H9 (cell line): ENCODE measurements around the gene CHEK1. TPM values are rescaled to one million over a fixed set of nuclear protein-coding genes. Genes with fewer than 3 reads are reported as not detected.

Source experiments
- DNase-seq: peaks from one replicate; pipeline ENCODE4 v3.0.0-alpha.2; 2017
- H2AFZ ChIP-seq: one replicate; pipeline ENCODE4 v1.6.1; 2013; ENCODE audit warnings: mild to moderate bottlenecking, low read length, control low read depth, moderate library complexity
- H2AK5ac ChIP-seq: 2 replicates; pipeline ENCODE4 v1.6.1; 2013; ENCODE audit warnings: low read length, control low read depth, mixed read lengths; ENCODE audit not compliant: insufficient read length
- H2BK120ac ChIP-seq: one replicate; pipeline ENCODE4 v1.6.1; 2013; ENCODE audit warnings: low read depth, mild to moderate bottlenecking, low read length, control low read depth, inconsistent platforms; ENCODE audit not compliant: poor library complexity, severe bottlenecking
- H2BK12ac ChIP-seq: 2 replicates; pipeline ENCODE4 v1.6.1; 2013; ENCODE audit warnings: low read length, control low read depth, mixed read lengths, low read depth; ENCODE audit not compliant: insufficient read length
- H2BK15ac ChIP-seq: 2 replicates; pipeline ENCODE4 v1.6.1; 2013; ENCODE audit warnings: low read depth, low read length, control low read depth
- H2BK20ac ChIP-seq: one replicate; pipeline ENCODE4 v1.6.1; 2013; ENCODE audit warnings: low read depth, mild to moderate bottlenecking, low read length, control low read depth, inconsistent platforms; ENCODE audit not compliant: poor library complexity, severe bottlenecking
- H2BK5ac ChIP-seq: 2 replicates; pipeline ENCODE4 v1.6.1; 2013; ENCODE audit warnings: low read length, control low read depth, mixed read lengths; ENCODE audit not compliant: insufficient read length
- H3K14ac ChIP-seq: 2 replicates; pipeline ENCODE4 v1.6.1; 2013; ENCODE audit warnings: low read length, control low read depth; ENCODE audit not compliant: insufficient read depth
- H3K18ac ChIP-seq: 2 replicates; pipeline ENCODE4 v1.6.1; 2013; ENCODE audit warnings: low read depth, mild to moderate bottlenecking, mixed read lengths, low read length, control low read depth; ENCODE audit not compliant: insufficient read length
- H3K23ac ChIP-seq: 2 replicates; pipeline ENCODE4 v1.6.1; 2013; ENCODE audit warnings: low read length, control low read depth, mixed read lengths, low read depth; ENCODE audit not compliant: insufficient read length
- H3K23me2 ChIP-seq: 2 replicates; pipeline ENCODE4 v1.6.1; 2013; ENCODE audit warnings: low read depth, mild to moderate bottlenecking, mixed read lengths, low read length, control low read depth; ENCODE audit not compliant: insufficient read length, poor library complexity, severe bottlenecking
- H3K27ac ChIP-seq: 2 replicates; pipeline ENCODE4 v1.5.1; 2013; ENCODE audit warnings: low read length, control low read depth, mixed read lengths, low read depth; ENCODE audit not compliant: insufficient read length
- H3K27me3 ChIP-seq: 2 replicates; pipeline ENCODE4 v1.6.1; 2013; ENCODE audit warnings: low read length, control low read depth, inconsistent platforms; ENCODE audit not compliant: insufficient read depth
- H3K4ac ChIP-seq: 2 replicates; pipeline ENCODE4 v1.6.1; 2013; ENCODE audit warnings: low read depth, mild to moderate bottlenecking, control low read depth, inconsistent platforms, low read length, moderate library complexity
- H3K4me1 ChIP-seq: 2 replicates; pipeline ENCODE4 v1.6.1; 2013; ENCODE audit warnings: low read length, control low read depth, inconsistent platforms; ENCODE audit not compliant: insufficient read depth
- H3K4me2 ChIP-seq: 2 replicates; pipeline ENCODE4 v1.6.1; 2013; ENCODE audit warnings: low read length, control low read depth, mixed read lengths; ENCODE audit not compliant: insufficient read length, insufficient read depth
- H3K56ac ChIP-seq: 2 replicates; pipeline ENCODE4 v1.6.1; 2013; ENCODE audit warnings: low read depth, mild to moderate bottlenecking, mixed read lengths, low read length, control low read depth; ENCODE audit not compliant: insufficient read length
- H3K79me1 ChIP-seq: 2 replicates; pipeline ENCODE4 v1.6.1; 2013; ENCODE audit warnings: low read depth, mild to moderate bottlenecking, moderate library complexity, low read length, control low read depth, inconsistent platforms; ENCODE audit not compliant: insufficient read depth, poor library complexity, severe bottlenecking
- H3K79me2 ChIP-seq: 2 replicates; pipeline ENCODE4 v1.6.1; 2013; ENCODE audit warnings: low read length, control low read depth, inconsistent platforms; ENCODE audit not compliant: insufficient read depth
- H3K9ac ChIP-seq: 2 replicates; pipeline ENCODE4 v1.6.1; 2013; ENCODE audit warnings: low read length, control low read depth, mixed read lengths; ENCODE audit not compliant: insufficient read length; ENCODE audit errors: extremely low read depth
- H3K9me3 ChIP-seq: one replicate; pipeline ENCODE4 v1.6.1; 2013; ENCODE audit warnings: low read depth, low read length, inconsistent platforms; ENCODE audit not compliant: control insufficient read depth
- H3T11ph ChIP-seq: one replicate; pipeline ENCODE4 v1.6.1; 2013; ENCODE audit warnings: mild to moderate bottlenecking, low read length, control low read depth, inconsistent platforms
- H4K20me1 ChIP-seq: one replicate; pipeline ENCODE4 v1.6.1; 2013; ENCODE audit not compliant: control insufficient read depth, insufficient read length, insufficient read depth
- H4K5ac ChIP-seq: 2 replicates; pipeline ENCODE4 v1.6.1; 2013; ENCODE audit warnings: low read depth, mild to moderate bottlenecking, mixed read lengths, low read length, control low read depth; ENCODE audit not compliant: insufficient read length
- H4K8ac ChIP-seq: replicated peaks from 2 replicates; pipeline ENCODE4 v1.6.1; 2013; ENCODE audit warnings: low read length, control low read depth, mixed read lengths, low read depth; ENCODE audit not compliant: insufficient read length
- H4K91ac ChIP-seq: 2 replicates; pipeline ENCODE4 v1.6.1; 2013; ENCODE audit warnings: low read depth, mild to moderate bottlenecking, moderate library complexity, mixed read lengths, low read length, control low read depth; ENCODE audit not compliant: insufficient read length
- H3K27ac Mint-ChIP-seq, 3 experiments: 2 replicates in 2 of 3; 3 replicates in 1 of 3; pipeline ENCODE4 v1.8.0; 2020 to 2021; ENCODE audit warnings: mixed read lengths in 3 of 3, mild to moderate bottlenecking in 1 of 3, moderate library complexity in 1 of 3
- H3K27me3 Mint-ChIP-seq: 2 replicates; pipeline ENCODE4 v1.8.0; 2021; ENCODE audit warnings: low read depth, mild to moderate bottlenecking, moderate library complexity, mixed read lengths
- H3K36me3 Mint-ChIP-seq, 3 experiments: 2 replicates in 2 of 3; 3 replicates in 1 of 3; pipeline ENCODE4 v1.8.0; 2020 to 2021; ENCODE audit warnings: low read depth in 3 of 3, mixed read lengths in 3 of 3; ENCODE audit not compliant: insufficient read depth in 1 of 3
- H3K4me1 Mint-ChIP-seq, 2 experiments: 2 replicates each; pipeline ENCODE4 v1.8.0; 2020; ENCODE audit warnings: mixed read lengths in 2 of 2
- H3K4me3 Mint-ChIP-seq, 2 experiments: 2 replicates in 1 of 2; 3 replicates in 1 of 2; pipeline ENCODE4 v1.8.0; 2020 to 2021; ENCODE audit warnings: mild to moderate bottlenecking in 2 of 2, mixed read lengths in 2 of 2, moderate library complexity in 1 of 2
- H3K9me3 Mint-ChIP-seq, 2 experiments: 2 replicates in 1 of 2; 3 replicates in 1 of 2; pipeline ENCODE4 v1.8.0; 2020; ENCODE audit warnings: mild to moderate bottlenecking in 2 of 2, mixed read lengths in 2 of 2, moderate library complexity in 1 of 2
- WGBS: extraction: QIAGEN DNeasy Blood & Tissue Kit; methylation state at CpG from one replicate; pipeline ENCODE4 v1.1.7; 2013; ENCODE audit warnings: missing lambda C conversion rate, low lambda C conversion rate, mixed read lengths; ENCODE audit not compliant: insufficient read length; ENCODE audit errors: extremely low coverage; 5-methylcytosine and 5-hydroxymethylcytosine counted together
- total RNA-seq: library from RNA; stranded (reverse); gene quantifications from 2 replicates; pipeline ENCODE4 v1.2.1, GENCODE V29; 2021
- TF ChIP-seq, protein P1 (sequence below): fragments of 200-600 bp; sonication (generic); conservative IDR thresholded peaks from 3 replicates; pipeline ENCODE4 v1.8.0; 2021; ENCODE audit warnings: antibody characterized with exemption, mild to moderate bottlenecking

Gene CHEK1
- total RNA-seq, 1 experiment from 2014 or later = 126 TPM

DNA sequence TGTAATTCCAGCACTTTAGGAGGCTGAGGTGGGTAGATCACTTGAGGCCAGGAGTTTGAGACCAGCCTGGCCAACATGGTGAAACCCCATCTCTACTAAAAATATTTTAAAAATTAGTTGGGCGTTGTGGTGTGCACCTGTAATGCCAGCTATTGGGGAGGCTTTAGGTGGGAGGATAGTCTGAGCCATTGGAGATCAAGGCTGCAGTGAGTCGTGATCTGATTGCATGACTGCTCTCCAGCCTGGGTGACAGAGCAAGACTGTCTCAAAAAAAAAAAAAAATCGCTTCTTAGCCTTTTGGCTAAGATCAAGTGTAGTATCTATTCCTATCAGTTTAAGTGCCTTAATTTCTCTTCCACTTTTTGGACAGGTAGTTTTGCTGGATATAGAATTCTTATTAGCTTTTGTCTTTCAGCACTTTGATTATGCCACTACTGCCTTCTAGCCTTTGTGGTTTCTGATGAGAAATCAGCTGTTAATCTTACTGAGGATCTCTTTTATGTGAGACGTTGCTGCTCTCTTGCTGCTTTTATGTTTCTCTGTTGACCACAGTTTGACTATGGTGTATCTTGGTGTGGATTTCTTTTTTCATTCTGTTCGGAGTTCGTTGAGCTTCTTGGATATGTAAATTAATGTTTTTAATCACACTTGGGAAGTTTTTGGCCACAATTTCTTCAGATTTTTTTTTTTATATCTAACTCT lies 24.7 kb downstream of the CHEK1 start:
- Histone ChIP-seq H4K5ac (no peak overlapping the region), H3K27me3 (no peaks in the 10 kb centered on the region), H2AK5ac (no peak overlapping the region), H2BK120ac (no peak overlapping the region), H3K23me2 (no peaks in the 10 kb centered on the region), H3K56ac (no peak overlapping the region), H3K9me3 (no peaks in the 10 kb centered on the region), H4K91ac (no peak overlapping the region), H2BK20ac (no peak overlapping the region), H3K9ac (no peak overlapping the region), H3K23ac (no peak overlapping the region), H3K4me1 (no peaks in the 10 kb centered on the region), H3K18ac (no peak overlapping the region), H3K14ac (no peak overlapping the region), H3K79me1 (no peaks in the 10 kb centered on the region), H3K79me2 (no peaks in the 10 kb centered on the region), H3K4me2 (no peak overlapping the region), H4K8ac (no peak overlapping the region), H2BK15ac (no peak overlapping the region), H3K27ac (no peak overlapping the region), H3T11ph (no peak overlapping the region), H2AFZ (no peak overlapping the region), H3K4ac (no peak overlapping the region), H2BK12ac (no peak overlapping the region), H2BK5ac (no peak overlapping the region), H4K20me1 (no peaks in the 10 kb centered on the region)
- Mint-ChIP-seq H3K9me3 (no peaks in the 10 kb centered on the region), H3K27ac (peak overlapping the region in 2 of 3 experiments; percentile 4 to 83; a peak in 4 of 7 replicates), H3K36me3 (peaks cover 25 to 87% (median 70%) of the 10 kb centered on the region in 3 experiments; a peak in 6 of 7 replicates), H3K4me1 (no peaks in the 10 kb centered on the region), H3K4me3 (no peak overlapping the region), H3K27me3 (no peaks in the 10 kb centered on the region)
- no CpG with 5 or more reads among the region's 6 CpGs for WGBS
- DNase-seq = no peak
- TF ChIP-seq, protein P1, sequence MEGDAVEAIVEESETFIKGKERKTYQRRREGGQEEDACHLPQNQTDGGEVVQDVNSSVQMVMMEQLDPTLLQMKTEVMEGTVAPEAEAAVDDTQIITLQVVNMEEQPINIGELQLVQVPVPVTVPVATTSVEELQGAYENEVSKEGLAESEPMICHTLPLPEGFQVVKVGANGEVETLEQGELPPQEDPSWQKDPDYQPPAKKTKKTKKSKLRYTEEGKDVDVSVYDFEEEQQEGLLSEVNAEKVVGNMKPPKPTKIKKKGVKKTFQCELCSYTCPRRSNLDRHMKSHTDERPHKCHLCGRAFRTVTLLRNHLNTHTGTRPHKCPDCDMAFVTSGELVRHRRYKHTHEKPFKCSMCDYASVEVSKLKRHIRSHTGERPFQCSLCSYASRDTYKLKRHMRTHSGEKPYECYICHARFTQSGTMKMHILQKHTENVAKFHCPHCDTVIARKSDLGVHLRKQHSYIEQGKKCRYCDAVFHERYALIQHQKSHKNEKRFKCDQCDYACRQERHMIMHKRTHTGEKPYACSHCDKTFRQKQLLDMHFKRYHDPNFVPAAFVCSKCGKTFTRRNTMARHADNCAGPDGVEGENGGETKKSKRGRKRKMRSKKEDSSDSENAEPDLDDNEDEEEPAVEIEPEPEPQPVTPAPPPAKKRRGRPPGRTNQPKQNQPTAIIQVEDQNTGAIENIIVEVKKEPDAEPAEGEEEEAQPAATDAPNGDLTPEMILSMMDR = no peak
